HepG2 (cell line): ENCODE data around the gene SLC9C2. TPM values are rescaled to one million over a fixed set of nuclear protein-coding genes. Genes with fewer than 3 reads are reported as not detected.

ENCODE experiments used
- BORCS8-MEF2B ChIP-seq: sonication (generic); formaldehyde crosslinking; IDR thresholded peaks from 2 replicates; pipeline ENCODE4 v1.8.0; 2022; ENCODE audit warnings: mild to moderate bottlenecking, missing genetic modification reagents
- CCDC6 ChIP-seq: sonication (generic); formaldehyde crosslinking; IDR thresholded peaks from 2 replicates; pipeline ENCODE4 v1.8.1; 2022; ENCODE audit warnings: mild to moderate bottlenecking, missing genetic modification reagents, moderate library complexity
- GABPA ChIP-seq, 2 experiments: IDR thresholded peaks; 2 replicates each; pipeline ENCODE4 v1.6.1; 2011 to 2016; ENCODE audit warnings: low read depth in 2 of 2, low read length in 1 of 2, missing biosample characterization in 1 of 2, missing genetic modification characterization in 1 of 2
- KDM6A ChIP-seq: IDR thresholded peaks from 2 replicates; pipeline ENCODE4 v1.6.1; 2016; ENCODE audit warnings: low read depth
- RFX3 ChIP-seq: IDR thresholded peaks from 2 replicates; pipeline ENCODE4 v1.6.1; 2016; ENCODE audit warnings: missing biosample characterization, missing genetic modification reagents
- SALL1 ChIP-seq: sonication (generic); formaldehyde crosslinking; IDR thresholded peaks from 2 replicates; pipeline ENCODE4 v1.8.0; 2022; ENCODE audit warnings: mild to moderate bottlenecking, missing genetic modification reagents
- ZNF136 ChIP-seq: sonication (generic); formaldehyde crosslinking; IDR thresholded peaks from 2 replicates; pipeline ENCODE4 v1.8.1; 2022; ENCODE audit warnings: low read depth, mild to moderate bottlenecking, moderate library complexity, missing genetic modification reagents
- ZNF235 ChIP-seq: sonication (generic); formaldehyde crosslinking; IDR thresholded peaks from 2 replicates; pipeline ENCODE4 v1.8.1; 2023; ENCODE audit warnings: mild to moderate bottlenecking, missing genetic modification reagents, borderline replicate concordance
- ZNF333 ChIP-seq: sonication (generic); formaldehyde crosslinking; IDR thresholded peaks from 2 replicates; pipeline ENCODE4 v1.4.0; 2020; ENCODE audit warnings: mild to moderate bottlenecking, missing genetic modification reagents, borderline replicate concordance
- ZNF589 ChIP-seq: sonication (generic); formaldehyde crosslinking; conservative IDR thresholded peaks from 2 replicates; pipeline ENCODE4 v1.8.0; 2022; ENCODE audit warnings: mild to moderate bottlenecking, moderate library complexity, missing genetic modification reagents
- ZNF644 ChIP-seq: IDR thresholded peaks from 2 replicates; pipeline ENCODE4 v1.6.1; 2016; ENCODE audit warnings: low read depth
- ZNF687 ChIP-seq: sonication (generic); formaldehyde crosslinking; IDR thresholded peaks from 2 replicates; pipeline ENCODE4 v1.5.1; 2020; ENCODE audit warnings: mild to moderate bottlenecking, missing genetic modification reagents, moderate library complexity
- polyA plus RNA-seq, 8 experiments: library from polyadenylated mRNA; depleted of rRNA in 3 of 8; stranded (reverse) in 7 of 8; unstranded in 1 of 8; fragments of >200 nt; fragmentation: Illumina TruSeq in 4 of 8; extraction: Trizol in 4 of 8; gene quantifications; 2 replicates each; pipeline versions ENCODE4 v1.2.1 to v1.2.3, GENCODE V29; 2011 to 2016; ENCODE audit warnings: low read depth in 4 of 8, missing spikeins in 1 of 8, mixed read lengths in 1 of 8; ENCODE audit not compliant: insufficient read depth in 1 of 8
- total RNA-seq, 5 experiments: library from RNA; depleted of rRNA; stranded (reverse); fragments of >200 nt; fragmentation: Illumina TruSeq; extraction: Trizol; gene quantifications; 2 replicates each; pipeline ENCODE4 v1.2.3, GENCODE V29; 2016; ENCODE audit warnings: low read depth in 1 of 5

Gene SLC9C2
- total and polyA plus RNA-seq, 2 of the 13 experiments (the other 11 are each of a cell fraction or from before 2014, with no cell fraction given), result 0.03 TPM; not detected in 1

GRCh38 chr1:173474097-173474779, 128.6 kb downstream of the SLC9C2 start (continued):
- TF ChIP-seq ZNF687 (CRISPR knock-in tag) (0 out of 2 replicates have a peak, but pooled peaks have one; percentile 30), BORCS8-MEF2B (0 out of 2 replicates have a peak, but pooled peaks have one; percentile 40), RFX3 (no peak), ZNF136 (CRISPR knock-in tag) (no peak), KDM6A (CRISPR knock-in tag) (0 out of 2 replicates have a peak, but pooled peaks have one; percentile 41), ZNF235 (CRISPR knock-in tag) (0 out of 2 replicates have a peak, but pooled peaks have one; percentile 5), GABPA (IDR thresholded peaks at IDR 0.05; ENCODE audit: low read depth, low read length) (no peak), GABPA (CRISPR knock-in tag; IDR thresholded peaks at IDR 0.05; ENCODE audit: low read depth) (no peak), SALL1 (CRISPR knock-in tag) (peak; percentile 13; the same call in 1 of the 2 replicates), ZNF333 (CRISPR knock-in tag) (no peak), ZNF644 (0 out of 2 replicates have a peak, but pooled peaks have one; percentile 12), CCDC6 (no peak), ZNF589 (no peak)
